HG02840 (cell line): Measurements from ENCODE around the gene THUMPD3.
A peak's percentile ranks its signal among the peaks of the same experiment; 100 is the strongest.

Experiments
- ATAC-seq: cut with Tn5 transposase; IDR thresholded peaks from one replicate; pipeline ENCODE4 v1.9.1; 2021; ENCODE audit warnings: mild to moderate bottlenecking, moderate library complexity, moderate number of reproducible peaks; ENCODE audit not compliant: unreplicated experiment, low FRiP score

The THUMPD3 gene, protein sequence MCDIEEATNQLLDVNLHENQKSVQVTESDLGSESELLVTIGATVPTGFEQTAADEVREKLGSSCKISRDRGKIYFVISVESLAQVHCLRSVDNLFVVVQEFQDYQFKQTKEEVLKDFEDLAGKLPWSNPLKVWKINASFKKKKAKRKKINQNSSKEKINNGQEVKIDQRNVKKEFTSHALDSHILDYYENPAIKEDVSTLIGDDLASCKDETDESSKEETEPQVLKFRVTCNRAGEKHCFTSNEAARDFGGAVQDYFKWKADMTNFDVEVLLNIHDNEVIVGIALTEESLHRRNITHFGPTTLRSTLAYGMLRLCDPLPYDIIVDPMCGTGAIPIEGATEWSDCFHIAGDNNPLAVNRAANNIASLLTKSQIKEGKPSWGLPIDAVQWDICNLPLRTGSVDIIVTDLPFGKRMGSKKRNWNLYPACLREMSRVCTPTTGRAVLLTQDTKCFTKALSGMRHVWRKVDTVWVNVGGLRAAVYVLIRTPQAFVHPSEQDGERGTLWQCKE

DNA sequence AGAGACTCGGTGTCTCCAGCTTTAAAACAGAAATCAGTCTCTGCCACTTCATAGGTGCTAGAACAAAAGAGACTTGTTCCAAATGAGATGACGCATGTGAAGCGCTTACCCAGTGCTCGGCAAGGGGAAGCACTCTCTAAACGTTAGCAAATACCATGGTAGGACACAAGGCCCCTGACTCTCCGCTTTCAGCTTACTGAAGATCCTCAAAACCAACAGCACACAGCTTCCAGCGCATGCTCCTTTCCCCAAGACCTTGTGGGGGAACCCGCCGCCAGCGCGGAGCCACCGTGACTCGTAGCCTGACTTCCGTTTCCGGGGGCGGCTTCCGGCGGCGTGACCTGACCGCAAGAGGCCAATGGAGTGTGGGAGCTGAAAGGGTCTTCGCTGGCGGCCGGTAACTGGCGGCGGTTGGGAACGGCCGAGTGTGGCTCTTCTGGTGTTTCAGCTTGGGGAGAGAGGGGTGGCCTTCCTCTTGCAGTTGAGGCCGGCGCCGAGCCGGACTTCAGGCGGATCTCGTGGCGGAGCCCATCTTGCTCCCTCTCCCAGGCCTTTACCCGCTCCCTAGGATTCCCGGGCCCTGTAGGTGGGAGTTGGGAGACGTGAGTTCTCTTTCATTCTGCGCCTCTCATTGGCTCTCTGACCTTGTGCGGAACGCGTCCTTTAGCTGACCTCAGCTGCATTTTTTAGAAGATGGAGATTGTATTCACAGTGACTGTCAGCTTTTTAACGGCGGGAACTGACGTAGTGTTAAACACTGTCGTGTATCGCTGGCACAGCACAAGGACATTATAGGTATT is at the start of gene THUMPD3:
THUMPD3 (plus strand) TSS at position 324 of the 800 bp plus-strand sequence. CDS start 2,015 bp downstream, outside the sequence.
- ATAC-seq, result peak; percentile 93

DNA sequence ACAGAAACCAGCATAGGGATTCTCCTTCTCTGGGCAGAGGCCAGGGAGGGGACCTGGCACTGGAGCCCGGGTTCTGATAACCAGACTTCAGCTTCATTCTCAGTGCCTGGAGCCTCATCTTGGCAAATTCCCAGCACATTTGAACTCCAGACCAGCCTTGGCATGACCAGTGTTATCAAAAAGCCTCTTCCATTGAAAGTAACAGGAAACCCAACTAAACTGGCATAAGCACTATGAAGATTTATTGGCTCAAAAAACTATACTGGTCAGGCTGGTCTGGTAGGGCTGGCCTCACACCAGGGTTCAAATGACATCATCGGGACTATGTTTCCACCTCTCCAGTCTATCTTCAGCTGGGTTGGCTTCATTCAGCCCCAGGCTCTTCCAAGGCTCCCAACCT is 48.1 kb upstream of the THUMPD3 start:
- ATAC-seq, result no peak

DNA sequence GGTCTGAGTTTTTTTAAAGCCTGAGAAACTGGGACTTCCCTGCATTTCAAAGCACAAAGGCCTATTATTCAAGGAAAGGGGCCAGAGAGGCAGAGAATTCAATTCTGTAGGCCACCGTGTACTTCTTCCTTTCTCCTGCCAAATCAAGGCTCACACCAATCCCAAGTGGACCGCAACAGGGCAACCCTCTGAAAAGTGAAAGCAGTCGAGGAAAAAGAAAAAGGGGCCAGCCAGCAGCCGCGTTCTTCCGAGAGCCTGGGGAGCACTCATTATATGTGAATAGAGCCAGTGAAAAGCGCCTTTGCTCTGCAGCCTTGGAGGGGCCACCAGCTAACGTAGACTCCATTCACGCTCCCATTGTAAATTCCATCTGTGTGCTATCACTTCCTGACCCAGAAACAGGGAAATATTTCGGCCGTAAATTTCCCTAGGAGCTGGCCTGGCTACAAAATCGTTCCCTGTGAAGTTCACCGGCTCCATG is 45.9 kb upstream of the THUMPD3 start:
- ATAC-seq, result no peak

DNA sequence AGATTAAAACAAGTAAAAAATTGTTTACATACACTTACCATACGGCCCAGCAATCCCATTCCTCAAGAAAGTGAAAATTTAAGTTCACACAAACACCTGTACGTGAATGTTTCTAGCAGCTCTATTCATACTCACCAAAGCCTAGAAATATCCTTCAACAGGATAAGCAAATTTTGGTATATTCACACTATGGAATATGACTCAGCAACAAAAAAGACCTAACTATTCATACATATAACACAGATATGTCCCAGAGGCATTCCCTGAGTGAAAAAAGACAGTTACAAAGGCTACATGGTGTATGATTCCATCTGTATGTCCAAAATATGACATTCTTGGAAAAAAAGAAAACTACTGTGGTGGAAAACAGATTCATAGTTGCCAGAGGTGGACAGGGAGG is 40.1 kb upstream of the THUMPD3 start:
- no peak for ATAC-seq

DNA sequence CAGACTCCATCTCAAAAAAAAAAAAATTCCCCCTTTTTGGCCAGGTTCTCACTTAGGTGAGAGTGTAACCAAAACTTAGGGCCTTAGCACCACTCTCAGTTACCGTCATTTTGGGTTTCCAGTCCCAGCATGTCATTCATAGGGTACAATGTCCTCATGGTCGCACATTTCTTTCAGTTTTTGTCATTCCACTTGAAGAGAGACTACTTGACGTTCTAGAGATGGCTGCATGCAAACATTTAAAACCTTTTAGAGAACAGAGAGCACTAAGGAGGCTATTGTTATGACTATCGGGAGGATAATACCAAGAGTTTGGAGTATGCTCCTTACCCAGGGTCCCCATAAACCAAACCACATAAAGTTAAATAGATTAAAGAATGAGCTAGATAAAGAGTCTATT is 37.9 kb upstream of the THUMPD3 start:
- no peak for ATAC-seq

DNA sequence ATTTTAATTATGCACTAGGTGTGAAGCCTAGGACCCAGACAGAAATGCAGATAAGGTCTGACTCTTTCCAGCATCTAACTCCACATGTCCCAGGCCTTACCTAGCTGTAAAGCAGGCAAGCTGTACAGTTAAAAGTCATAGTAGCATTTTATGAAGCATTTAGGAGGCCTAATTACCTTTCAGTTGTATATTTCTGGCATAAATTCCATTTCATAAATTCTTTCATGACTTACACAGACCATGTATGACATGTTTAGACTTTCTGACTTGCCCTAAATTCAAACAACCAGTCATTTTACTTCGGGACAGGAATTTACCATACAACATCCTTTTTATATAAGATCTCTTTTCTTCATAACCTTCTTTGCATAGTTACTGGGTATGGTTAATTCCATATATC is 35.3 kb upstream of the THUMPD3 start:
- no peak for ATAC-seq

DNA sequence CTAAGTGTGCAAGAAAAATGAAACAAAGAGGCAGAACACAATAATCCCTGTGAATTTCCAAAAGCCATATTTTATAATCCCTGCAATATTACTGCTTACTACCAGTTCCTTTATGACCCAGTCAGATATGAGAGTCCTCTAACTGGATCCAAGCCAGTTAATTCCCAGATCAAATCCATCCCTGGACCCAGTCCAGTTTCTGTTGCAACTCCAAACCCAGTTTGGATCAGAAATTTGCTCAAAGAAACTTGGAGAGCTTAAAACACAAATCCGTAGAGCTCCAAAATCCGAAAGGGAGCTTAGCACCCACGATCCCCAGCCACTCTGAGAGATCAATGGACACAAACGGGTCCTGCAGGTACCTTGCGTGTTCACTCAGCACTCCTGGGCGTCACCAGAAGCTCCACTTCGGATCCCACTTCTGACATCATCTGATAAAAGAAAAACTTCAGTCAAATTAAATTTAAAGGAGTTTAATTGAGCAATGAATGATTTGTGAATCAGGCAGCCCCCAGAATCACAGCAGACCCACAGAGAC is 32.6 kb upstream of the THUMPD3 start:
- no peak for ATAC-seq

DNA sequence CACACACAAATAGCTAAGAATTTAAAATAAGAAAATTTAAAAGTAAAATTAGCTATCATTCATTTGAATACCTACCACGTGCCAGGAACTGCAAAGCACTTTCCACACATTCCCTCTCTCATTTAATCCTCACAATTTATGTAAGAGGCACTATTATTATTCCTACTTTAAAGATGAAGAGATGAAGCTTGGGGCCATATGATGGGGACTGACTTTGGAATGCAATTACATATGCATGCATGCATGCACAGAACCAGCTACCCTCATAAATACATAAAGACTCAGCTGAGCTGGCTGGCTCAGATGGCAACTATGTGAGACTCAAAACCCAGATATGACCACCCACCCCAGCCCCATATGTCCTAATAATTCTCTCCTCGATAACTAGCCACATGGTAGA is 31.7 kb upstream of the THUMPD3 start:
- ATAC-seq, result no peak

DNA sequence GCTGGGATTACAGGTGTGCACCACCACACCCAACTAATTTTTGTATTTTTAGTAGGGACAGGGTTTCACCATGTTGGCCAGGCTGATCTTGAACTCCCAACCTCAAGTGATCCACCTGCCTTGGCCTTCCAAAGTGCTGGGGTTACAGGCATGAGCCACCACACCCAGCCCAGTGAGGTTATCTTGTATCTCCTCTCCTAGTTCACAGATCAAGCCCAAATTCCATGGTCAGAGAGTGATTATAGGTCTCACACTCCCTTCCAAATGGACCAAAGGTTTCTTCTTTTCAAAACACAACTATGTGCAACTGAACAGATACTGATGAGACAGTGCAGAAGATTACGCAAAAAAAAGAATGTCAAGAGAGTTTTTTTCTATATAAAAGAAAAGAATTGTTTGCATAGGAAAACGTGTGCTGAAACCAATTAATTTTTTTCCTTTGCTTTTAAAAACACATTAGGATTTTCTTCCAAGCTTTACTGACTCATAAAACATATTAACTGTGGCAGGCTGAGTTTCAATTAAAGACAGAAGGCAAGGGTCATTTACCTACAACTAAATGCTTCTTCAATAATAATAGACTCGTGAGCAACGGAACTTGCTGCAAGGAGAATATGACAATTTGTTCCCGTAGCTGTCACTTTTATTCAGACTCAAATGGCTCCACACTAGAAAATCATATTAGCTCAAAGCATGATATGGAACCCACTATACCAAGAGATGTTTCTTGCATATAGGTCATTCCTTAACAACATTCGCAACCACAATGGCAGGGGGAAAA is 30.4 kb upstream of the THUMPD3 start:
- no peak for ATAC-seq

DNA sequence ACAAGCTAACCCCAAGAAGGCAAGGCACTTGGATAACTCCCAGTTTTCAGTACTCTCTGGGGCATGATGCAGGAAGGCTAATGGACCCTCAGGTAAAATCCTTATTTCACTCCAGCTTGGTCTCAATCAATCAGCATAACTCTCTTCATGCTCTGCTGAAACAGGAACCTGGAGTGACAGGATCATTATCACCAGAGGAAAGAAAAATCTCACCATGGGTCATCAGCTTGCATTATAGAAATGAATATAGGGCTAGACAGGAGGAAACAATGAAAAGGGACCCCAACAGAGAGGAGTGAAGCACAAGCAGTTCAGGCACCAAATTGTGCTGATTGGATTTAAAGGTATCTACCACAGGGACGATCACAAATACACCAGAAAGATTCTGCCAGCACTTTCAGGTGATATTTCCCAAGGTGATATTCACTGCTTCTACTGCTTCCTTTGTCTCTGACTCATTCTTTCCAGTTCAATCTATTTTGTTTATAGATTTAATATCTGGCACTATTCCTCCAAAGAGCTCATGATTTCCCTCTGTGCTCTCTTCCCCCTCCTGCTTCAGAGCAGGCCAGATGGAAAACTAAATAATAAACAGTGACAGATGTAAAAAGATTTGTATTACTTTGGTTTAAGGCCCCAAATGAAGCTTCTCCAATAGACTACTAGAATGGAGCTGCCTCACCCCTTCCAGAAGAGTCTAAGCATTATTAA is 22.9 kb upstream of the THUMPD3 start:
- ATAC-seq, result no peak

DNA sequence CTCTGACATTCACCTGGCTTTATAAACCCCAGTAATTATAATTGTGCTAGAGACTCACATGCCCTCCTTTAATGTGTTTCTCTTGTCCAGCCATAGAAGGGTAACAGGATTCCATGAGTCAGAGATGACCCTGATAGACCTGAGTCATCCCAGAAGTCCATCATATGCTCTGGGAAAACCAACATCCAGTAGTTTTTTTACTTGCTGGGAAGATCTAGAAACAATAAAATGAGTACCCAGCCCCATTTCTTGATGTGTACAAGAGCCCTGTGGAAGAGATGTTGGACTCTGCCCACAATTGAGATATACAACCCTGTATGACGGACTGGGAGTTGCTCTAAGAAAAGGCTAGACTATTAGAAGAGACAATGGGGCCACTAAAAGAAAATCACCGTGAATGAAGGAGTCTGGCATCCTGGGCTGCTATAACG is 22.4 kb upstream of the THUMPD3 start:
- no peak for ATAC-seq

DNA sequence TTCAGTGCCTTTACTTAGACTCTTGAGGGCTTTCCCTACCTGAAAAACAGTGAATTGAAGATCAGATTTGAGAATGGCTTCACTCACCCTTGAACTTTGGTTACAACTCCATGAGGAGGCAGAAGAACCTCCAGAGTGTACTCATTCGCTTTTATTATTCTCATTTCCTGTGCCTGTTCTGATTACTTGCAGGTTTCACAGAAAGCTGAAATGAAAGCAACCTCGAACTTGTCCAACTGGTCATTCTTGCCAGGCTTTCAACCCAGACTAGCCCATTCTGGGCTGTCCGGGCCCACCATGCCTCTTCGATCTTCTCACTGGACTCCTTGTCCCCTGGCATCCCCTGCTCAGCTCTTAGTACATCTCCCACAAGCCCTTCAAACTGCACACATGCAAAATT is 20.2 kb upstream of the THUMPD3 start:
- ATAC-seq, result no peak

DNA sequence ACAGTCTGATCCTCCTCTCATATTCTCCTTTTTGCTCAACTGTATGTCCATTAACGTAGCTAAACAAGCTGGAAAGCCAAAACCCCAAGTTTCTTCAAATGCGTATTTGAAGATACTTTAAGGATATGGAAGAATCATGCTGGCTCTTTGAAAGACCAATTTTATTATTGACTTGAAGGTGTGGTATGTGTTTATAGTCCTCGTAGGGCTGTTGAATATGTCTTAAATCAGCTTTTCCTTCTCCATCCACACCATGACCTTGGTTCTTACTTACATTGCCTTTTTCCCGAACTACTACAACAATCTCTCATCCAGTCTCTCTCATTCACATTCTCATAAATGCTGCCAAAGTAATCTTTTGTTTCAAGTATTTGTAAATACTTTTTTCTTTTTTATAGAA is 19.7 kb upstream of the THUMPD3 start:
- ATAC-seq, result no peak

DNA sequence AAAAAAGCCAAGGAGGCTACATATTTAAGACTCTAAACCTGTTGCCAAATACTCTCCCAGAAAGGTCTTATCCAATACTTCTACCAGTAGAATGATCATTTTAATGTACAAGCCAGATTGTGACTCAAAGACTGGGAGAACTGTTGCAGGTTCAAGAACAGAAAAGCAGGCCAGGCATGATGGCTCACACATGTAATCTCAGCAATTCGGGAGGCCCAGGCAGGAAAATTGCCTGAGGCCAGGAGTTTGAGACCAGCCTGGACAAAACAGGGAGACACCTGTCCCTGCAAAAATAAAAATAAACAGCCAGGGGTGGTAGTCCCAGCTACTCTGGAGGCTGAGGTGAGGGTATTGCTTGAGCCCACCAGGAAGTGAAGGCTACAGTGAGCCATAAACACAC is 17.8 kb upstream of the THUMPD3 start:
- ATAC-seq, result no peak

DNA sequence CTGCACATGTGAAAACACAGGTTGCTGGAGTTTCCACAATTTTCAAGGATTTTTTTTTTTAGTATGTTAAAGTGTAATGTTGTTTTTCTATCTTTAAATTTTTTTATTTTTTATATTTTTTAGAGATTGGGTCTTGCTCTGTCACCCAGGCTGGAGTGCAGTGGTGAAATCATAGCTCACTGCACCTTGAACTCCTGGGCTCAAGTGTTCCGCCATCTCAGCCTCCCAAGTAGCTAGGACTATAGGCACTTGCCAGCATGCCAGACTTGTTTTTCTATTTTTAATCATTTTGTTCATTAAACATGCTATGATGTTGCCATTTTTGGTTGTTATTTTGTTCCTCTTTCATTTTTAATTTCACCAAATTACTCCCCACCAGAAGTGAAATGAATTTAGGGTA is 16.7 kb upstream of the THUMPD3 start:
- no peak for ATAC-seq

DNA sequence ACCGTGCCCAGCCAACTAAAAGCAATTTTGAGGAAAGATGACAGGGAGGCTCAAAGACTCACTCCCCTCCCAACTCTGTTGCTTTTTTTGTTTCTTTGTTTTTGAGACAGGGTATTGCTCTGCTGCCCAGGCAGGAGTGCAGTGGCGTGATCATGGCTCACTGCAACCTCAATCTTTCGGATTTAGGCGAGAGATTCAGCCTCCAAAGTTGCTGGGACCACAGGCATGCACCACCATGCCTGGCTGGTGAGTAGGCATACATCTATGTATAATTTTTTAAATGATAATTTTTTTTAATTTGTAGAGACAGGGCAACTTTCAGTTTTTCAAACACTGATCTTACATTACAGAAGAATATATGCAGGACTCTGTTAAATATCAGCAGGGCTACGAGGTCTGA is 15.8 kb upstream of the THUMPD3 start:
- ATAC-seq, result no peak

DNA sequence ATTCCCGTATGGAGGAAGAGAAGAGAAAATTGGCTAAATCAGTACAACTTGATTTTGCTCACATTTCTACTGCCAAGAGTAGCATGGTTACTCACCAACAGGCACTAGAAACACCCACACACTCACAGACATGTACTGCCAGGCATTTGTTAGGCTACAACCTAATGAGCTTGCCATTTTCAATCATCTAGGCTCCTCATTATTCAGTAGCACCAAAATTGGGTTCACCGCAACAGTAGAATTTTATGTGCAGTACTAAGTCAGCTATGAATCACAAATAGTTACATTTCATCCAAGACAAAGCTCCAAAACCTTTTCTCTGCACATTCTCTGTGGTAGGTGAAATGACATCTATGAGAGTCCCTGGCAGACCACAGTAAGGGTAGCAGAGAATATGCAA is 15.0 kb upstream of the THUMPD3 start:
- no peak for ATAC-seq

DNA sequence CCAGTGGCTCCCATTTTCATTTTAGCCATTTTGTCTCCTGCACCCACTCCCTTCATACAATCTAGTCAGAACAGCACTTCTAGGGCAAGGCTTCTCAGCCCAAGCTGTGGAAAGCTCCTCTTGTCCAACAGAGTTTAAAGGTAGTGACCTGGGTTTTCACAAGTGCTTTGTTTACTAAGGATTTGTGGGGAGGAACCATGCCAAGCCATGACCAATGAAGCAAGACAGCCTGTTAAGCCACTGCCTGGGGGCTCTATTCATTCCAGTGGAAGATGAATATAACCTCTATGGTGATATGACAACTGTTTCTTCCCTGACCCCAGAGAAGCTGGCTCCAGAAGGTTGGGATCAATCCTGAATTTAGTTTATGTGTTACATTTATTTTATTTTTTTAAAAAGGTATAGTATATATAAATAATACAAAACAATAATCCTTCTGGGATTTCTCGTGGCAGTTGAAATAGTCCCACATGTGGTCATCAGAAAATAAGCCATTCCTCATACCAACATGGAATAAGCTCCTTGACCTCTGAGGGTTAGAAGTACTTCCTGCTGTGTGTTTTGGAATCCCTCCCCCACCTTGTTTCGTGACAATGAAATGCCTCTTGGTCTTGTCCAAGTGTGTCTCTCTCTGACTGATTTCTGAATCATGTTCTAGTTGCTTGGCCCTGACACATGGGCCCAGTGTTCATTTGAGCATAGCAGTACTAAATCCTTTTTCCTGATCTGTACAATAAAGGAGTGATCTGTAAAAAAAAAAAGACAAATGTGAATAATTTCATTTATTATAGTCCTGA is 13.3 kb upstream of the THUMPD3 start:
- ATAC-seq, result no peak

DNA sequence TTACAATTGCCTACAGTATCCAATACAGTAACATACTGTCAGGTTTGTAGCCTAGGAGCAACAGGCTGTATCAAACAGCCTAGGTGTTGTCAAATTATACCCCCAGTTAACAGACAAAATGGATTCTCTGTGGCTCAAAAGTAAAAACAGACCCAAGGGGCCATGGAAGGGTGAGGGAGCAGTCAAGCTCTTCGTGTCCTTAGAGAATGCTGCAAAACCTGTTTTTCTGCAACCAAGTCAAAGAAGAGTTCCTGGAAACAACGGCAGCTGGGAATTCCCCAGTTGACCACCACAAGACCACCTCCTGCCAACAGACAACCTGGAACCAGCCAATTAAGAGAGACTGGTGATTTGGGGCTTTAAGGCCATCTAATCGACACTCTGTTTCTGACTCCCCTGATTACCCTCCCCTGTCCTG is 11.1 kb upstream of the THUMPD3 start:
- ATAC-seq, result no peak
